ENCODE data around the gene ABCC4.
"Not testable (repeated sequence)": the region's sequence is repeated elsewhere in the genome, so short reads cannot be mapped to it uniquely, and the experiment has no call there.

Gene ABCC4

DNA sequence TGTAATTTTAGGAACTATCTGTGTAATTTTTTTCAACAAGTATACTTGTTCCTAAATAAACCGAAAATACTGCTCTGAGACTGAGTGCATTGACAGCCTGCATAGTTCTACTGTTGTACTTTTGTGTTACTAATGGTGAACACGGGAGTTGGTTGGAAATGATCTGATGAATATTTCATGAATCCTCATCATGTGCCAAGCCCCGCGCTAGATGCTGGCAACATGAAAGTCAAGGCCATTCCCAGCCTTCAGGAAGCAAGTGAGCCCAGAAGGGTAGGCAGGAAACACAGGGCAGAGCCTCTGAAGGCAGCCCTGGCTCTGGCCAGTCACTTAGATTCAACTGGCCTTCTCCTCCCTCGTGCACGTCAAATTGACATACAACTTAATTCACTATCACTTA is 106.1 kb downstream of the ABCC4 start:
- DNase-seq (ENCODE audit: low read depth) = no peak
- no peak overlapping the region for H3K4me3 ChIP-seq (ENCODE audit: low read length)
- TF ChIP-seq, protein P1, sequence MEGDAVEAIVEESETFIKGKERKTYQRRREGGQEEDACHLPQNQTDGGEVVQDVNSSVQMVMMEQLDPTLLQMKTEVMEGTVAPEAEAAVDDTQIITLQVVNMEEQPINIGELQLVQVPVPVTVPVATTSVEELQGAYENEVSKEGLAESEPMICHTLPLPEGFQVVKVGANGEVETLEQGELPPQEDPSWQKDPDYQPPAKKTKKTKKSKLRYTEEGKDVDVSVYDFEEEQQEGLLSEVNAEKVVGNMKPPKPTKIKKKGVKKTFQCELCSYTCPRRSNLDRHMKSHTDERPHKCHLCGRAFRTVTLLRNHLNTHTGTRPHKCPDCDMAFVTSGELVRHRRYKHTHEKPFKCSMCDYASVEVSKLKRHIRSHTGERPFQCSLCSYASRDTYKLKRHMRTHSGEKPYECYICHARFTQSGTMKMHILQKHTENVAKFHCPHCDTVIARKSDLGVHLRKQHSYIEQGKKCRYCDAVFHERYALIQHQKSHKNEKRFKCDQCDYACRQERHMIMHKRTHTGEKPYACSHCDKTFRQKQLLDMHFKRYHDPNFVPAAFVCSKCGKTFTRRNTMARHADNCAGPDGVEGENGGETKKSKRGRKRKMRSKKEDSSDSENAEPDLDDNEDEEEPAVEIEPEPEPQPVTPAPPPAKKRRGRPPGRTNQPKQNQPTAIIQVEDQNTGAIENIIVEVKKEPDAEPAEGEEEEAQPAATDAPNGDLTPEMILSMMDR (conservative IDR thresholded peaks at IDR 0.05; ENCODE audit: low read length) = no peak

GRCh38 chr13:95193509-95194230 is 107.6 kb downstream of the ABCC4 start:
- DNase-seq (ENCODE audit: low read depth) = peak; percentile 13
- TF ChIP-seq, protein P1 (conservative IDR thresholded peaks at IDR 0.05; ENCODE audit: low read length) = no peak
- H3K4me3 ChIP-seq (ENCODE audit: low read length) = no peak overlapping the region

GRCh38 chr13:95192998-95193397 is 108.3 kb downstream of the ABCC4 start:
- TF ChIP-seq, protein P1 (conservative IDR thresholded peaks at IDR 0.05; ENCODE audit: low read length) = no peak
- H3K4me3 ChIP-seq (ENCODE audit: low read length) = no peak overlapping the region
- DNase-seq (ENCODE audit: low read depth) = no peak

GRCh38 chr13:95192564-95192945 is 108.7 kb downstream of the ABCC4 start:
- not testable (repeated sequence) for H3K4me3 ChIP-seq (ENCODE audit: low read length); DNase-seq (ENCODE audit: low read depth)

DNA sequence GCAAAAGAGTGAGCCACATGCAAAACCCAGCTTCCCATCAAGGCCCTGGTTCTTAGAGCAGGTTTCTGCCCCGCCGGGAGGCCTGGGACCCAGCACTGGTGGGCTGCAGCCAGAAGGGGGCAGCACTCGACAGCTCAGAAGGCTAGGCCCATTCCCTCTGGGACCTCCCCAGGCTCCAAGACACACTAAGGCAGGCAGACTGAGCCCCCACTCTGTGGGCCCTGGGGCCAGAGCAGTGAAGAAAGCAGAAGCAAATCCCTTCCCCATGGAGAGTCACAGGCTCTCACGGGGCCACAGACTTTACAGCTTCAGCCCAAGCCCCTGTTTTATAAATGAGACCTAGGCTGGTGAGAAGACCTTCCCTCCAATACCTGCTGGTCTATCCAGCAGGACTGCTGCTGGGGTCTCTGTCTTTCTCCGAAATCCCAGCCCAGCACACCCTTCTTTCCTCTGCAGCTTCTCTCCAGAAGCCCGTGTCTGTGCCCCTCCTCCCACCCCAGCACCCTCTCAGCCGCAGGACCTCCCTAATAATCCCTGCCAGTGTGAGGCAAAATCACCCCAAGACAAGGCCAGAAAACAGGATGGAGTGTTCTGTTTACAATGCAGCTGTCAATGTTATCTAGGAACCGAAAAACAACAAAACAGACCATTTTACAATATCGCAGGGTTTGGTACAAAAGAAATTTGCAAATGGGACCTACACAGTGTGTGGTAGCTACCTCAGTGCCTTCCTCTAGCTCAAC is 109.3 kb downstream of the ABCC4 start:
- DNase-seq (ENCODE audit: low read depth) = peak; percentile 66
- TF ChIP-seq, protein P1 (conservative IDR thresholded peaks at IDR 0.05; ENCODE audit: low read length) = peak; percentile 94
- H3K4me3 ChIP-seq (ENCODE audit: low read length) = no peak overlapping the region

DNA sequence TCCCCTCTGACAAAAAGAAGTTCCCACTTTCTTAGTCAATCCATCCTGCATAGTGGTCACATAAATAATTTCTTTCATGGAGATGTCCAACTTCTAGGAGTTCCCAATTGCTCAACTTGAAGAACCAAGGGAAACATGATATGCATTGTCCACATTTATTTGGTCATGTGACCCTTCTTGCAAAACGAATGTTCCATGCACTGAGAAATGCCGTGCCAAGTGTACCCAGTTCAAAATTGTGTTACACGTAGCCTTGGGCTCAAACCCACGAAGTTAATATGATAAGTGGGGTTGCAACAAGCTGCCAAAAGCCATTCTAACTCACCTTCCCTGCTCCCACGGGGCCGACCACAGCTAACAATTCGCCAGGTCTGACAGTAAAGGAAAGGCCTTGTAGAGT is 113.1 kb downstream of the ABCC4 start:
- no peak overlapping the region for H3K4me3 ChIP-seq (ENCODE audit: low read length)
- TF ChIP-seq, protein P1 (conservative IDR thresholded peaks at IDR 0.05; ENCODE audit: low read length) = no peak
- DNase-seq (ENCODE audit: low read depth) = no peak

- no peak overlapping the region for H3K4me3 ChIP-seq (ENCODE audit: low read length)
- TF ChIP-seq, protein P1 (conservative IDR thresholded peaks at IDR 0.05; ENCODE audit: low read length) = no peak
- no peak for DNase-seq (ENCODE audit: low read depth)
These were observed 115.4 kb downstream of the ABCC4 start for GRCh38 chr13:95185851-95186250.
